Breast epithelium (tissue), 3 donors: ENCODE measurements around the gene FAM117B.

Experiments used
- POLR2A ChIP-seq: fragments of 450-650 bp; IDR thresholded peaks from one replicate; pipeline ENCODE4 v1.6.1; 2016; ENCODE audit warnings: antibody characterized with exemption, mild to moderate bottlenecking, moderate library complexity
- TF ChIP-seq, protein P1 (sequence below), 3 donors: fragments of 450-650 bp; IDR thresholded peaks; one replicate each; pipeline ENCODE4 v1.5.1; 2016 to 2017; ENCODE audit warnings: antibody characterized with exemption in 3 of 3, mild to moderate bottlenecking in 3 of 3, moderate library complexity in 3 of 3

DNA sequence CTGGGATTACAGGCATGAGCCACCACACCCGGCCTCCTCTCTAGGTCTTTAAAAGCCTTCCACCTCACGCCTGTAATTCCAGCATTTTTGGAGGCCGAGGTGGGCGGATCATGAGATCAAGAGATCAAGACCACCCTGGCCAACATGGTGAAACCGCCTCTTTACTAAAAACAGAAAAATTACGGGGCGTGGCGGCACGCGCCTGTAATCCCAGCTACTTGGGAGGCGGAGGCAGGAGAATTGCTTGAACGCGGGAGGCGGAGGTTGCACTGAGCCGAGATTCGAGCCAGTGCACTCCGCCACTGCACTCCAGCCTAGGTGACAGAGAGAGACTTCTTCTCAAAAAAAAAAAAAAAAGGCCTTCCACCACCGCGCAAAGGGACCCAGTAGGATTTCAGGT lies 1.3 kb upstream of the FAM117B start:
- TF ChIP-seq, protein P1, sequence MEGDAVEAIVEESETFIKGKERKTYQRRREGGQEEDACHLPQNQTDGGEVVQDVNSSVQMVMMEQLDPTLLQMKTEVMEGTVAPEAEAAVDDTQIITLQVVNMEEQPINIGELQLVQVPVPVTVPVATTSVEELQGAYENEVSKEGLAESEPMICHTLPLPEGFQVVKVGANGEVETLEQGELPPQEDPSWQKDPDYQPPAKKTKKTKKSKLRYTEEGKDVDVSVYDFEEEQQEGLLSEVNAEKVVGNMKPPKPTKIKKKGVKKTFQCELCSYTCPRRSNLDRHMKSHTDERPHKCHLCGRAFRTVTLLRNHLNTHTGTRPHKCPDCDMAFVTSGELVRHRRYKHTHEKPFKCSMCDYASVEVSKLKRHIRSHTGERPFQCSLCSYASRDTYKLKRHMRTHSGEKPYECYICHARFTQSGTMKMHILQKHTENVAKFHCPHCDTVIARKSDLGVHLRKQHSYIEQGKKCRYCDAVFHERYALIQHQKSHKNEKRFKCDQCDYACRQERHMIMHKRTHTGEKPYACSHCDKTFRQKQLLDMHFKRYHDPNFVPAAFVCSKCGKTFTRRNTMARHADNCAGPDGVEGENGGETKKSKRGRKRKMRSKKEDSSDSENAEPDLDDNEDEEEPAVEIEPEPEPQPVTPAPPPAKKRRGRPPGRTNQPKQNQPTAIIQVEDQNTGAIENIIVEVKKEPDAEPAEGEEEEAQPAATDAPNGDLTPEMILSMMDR (IDR thresholded peaks at IDR 0.05) = no peak
- no peak for TF ChIP-seq POLR2A
